ENCODE results near the gene PDIA6. TPM values are rescaled to one million over a fixed set of nuclear protein-coding genes. Genes with fewer than 3 reads are reported as not detected.

The PDIA6 gene
- total and polyA plus RNA-seq, 2 donors (not counting 3 experiments of a cell fraction or from before 2014, with no cell fraction given) = 335 to 424 TPM

- Histone ChIP-seq H3K27ac (ENCODE audit: insufficient read depth, low read depth, low read length) (no peak overlapping the region), H3K27me3 (ENCODE audit: control insufficient read depth in 2 of 2, insufficient read depth in 2 of 2, low read length in 2 of 2) (no peaks in the 10 kb centered on the region), H3K4me2 (ENCODE audit: insufficient read depth, low read length) (no peak overlapping the region), H3K79me2 (ENCODE audit: control insufficient read depth, insufficient read depth, low read length) (no peaks in the 10 kb centered on the region), H2AFZ (ENCODE audit: low read depth, low read length) (no peak overlapping the region), H4K20me1 (replicated peaks; ENCODE audit: control insufficient read depth, extremely low read depth, insufficient read depth, low read length) (no peaks in the 10 kb centered on the region), H3K9ac (replicated peaks; ENCODE audit: extremely low read depth, insufficient read depth, low read length) (no peak overlapping the region), H3K36me3 (ENCODE audit: control insufficient read depth in 2 of 2, extremely low read depth in 1 of 2, insufficient read depth in 2 of 2, low read length in 2 of 2) (no peaks in the 10 kb centered on the region), H3K9me3 (replicated peaks; ENCODE audit: control insufficient read depth, insufficient read depth, low read length) (no peaks in the 10 kb centered on the region), H3K4me1 (ENCODE audit: control insufficient read depth, extremely low read depth, insufficient read depth, low read length) (no peaks in the 10 kb centered on the region), H3K9me1 (replicated peaks; ENCODE audit: control insufficient read depth, extremely low read depth, insufficient read depth, low read length) (no peaks in the 10 kb centered on the region), H3K4me3 (replicated peaks in 1 of 3; ENCODE audit: insufficient read depth in 1 of 3, low read depth in 1 of 3, low read length in 3 of 3) (no peak overlapping the region)
- no peak for FAIRE-seq
- TF ChIP-seq CTCF (IDR thresholded peaks at IDR 0.05; ENCODE audit: extremely low read depth in 1 of 2, insufficient read depth in 1 of 2, low read depth in 1 of 2, low read length in 2 of 2) (no peak), MAX (IDR thresholded peaks at IDR 0.05; ENCODE audit: insufficient read depth, insufficient read length) (no peak), POLR2AphosphoS5 (IDR thresholded peaks at IDR 0.05; ENCODE audit: insufficient read depth, low read depth, low read length) (no peak), POLR2A (IDR thresholded peaks at IDR 0.05; ENCODE audit: low read depth, low read length) (no peak), JUN (IDR thresholded peaks at IDR 0.05; ENCODE audit: borderline replicate concordance, insufficient read depth, insufficient read length, low read depth) (no peak), FOS (IDR thresholded peaks at IDR 0.05; ENCODE audit: borderline replicate concordance, insufficient read depth, low read length) (no peak), GATA2 (IDR thresholded peaks at IDR 0.05; ENCODE audit: insufficient read depth, insufficient read length, low read depth, low read length) (no peak), MYC (IDR thresholded peaks at IDR 0.05; ENCODE audit: low read depth, low read length) (no peak), EZH2 (IDR thresholded peaks at IDR 0.05; ENCODE audit: borderline replicate concordance, low read depth, low read length, severe bottlenecking) (no peak)
- dilution Hi-C loops (cut with MboI; ENCODE audit: extremely low pct_ligation_motif_present, low sequenced_read_pairs) (no loop called here), intact Hi-C loops (cut with micrococcal nuclease) (no loop called here)
- ChIA-PET POLR2A (no interaction called here), CTCF (no interaction called here)
- DNase-seq (ENCODE audit: low read depth, low spot score) = no peak
- BruUV-seq (replicated peaks) = no TSS peak
Observed at GRCh38 chr2:10764096-10764785, 48.3 kb downstream of the PDIA6 start.

All from endothelial cell of umbilical vein (primary cell).